WTC11 (cell line): ENCODE data around the gene ITGAE. TPM values are rescaled to one million over a fixed set of nuclear protein-coding genes. Genes with fewer than 3 reads are reported as not detected.

Source experiments
- ATAC-seq: fragments of 200-7000 bp; cut with Tn5 transposase; 2 replicates; pipeline ENCODE4 v1.10.0; 2021; ENCODE audit warnings: mild to moderate bottlenecking, moderate library complexity
- CTCF ChIA-PET: fragments of 300-600 bp; sonication (Branson Sonifier 250); formaldehyde crosslinking; loops from one replicate; lab custom pipeline; 2021; ENCODE audit warnings: antibody characterized with exemption; lab: Charles Lee
- POLR2A ChIA-PET: fragments of 350-600 bp; sonication (Branson Sonifier 250); formaldehyde crosslinking; loops from one replicate; lab custom pipeline; 2021; ENCODE audit warnings: antibody characterized with exemption; lab: Charles Lee
- DNase-seq: peaks from one replicate; pipeline ENCODE4 v3.0.0; 2021; ENCODE audit warnings: low spot score
- H3K27ac Mint-ChIP-seq: 2 replicates; pipeline ENCODE4 v1.8.0; 2021; ENCODE audit warnings: mixed read lengths
- H3K27me3 Mint-ChIP-seq: 2 replicates; pipeline ENCODE4 v1.8.0; 2021; ENCODE audit warnings: low read depth, mild to moderate bottlenecking, moderate library complexity, mixed read lengths
- H3K36me3 Mint-ChIP-seq: 2 replicates; pipeline ENCODE4 v1.8.0; 2021; ENCODE audit warnings: mixed read lengths
- H3K4me1 Mint-ChIP-seq: 2 replicates; pipeline ENCODE4 v1.8.0; 2022; ENCODE audit warnings: mixed read lengths
- H3K4me3 Mint-ChIP-seq: 2 replicates; pipeline ENCODE4 v1.8.0; 2021; ENCODE audit warnings: mild to moderate bottlenecking, moderate library complexity, mixed read lengths
- H3K9me3 Mint-ChIP-seq: 2 replicates; pipeline ENCODE4 v1.8.0; 2021; ENCODE audit warnings: mixed read lengths
- EMX1 ChIP-seq: fragments of 250-450 bp; sonication (Bioruptor Pico); IDR thresholded peaks from 2 replicates; pipeline ENCODE4 v1.8.0; 2021; ENCODE audit warnings: mild to moderate bottlenecking
- GTF2I ChIP-seq: fragments of 250-450 bp; sonication (Bioruptor Pico); conservative IDR thresholded peaks from 2 replicates; pipeline ENCODE4 v1.4.0; 2021; ENCODE audit warnings: mild to moderate bottlenecking
- HMGA2 ChIP-seq: fragments of 250-450 bp; sonication (Bioruptor Pico); IDR thresholded peaks from 2 replicates; pipeline ENCODE4 v1.4.0; 2021; ENCODE audit warnings: mild to moderate bottlenecking, moderate library complexity
- JAZF1 ChIP-seq: fragments of 250-450 bp; sonication (Bioruptor Pico); IDR thresholded peaks from 2 replicates; pipeline ENCODE4 v1.9.0; 2021; ENCODE audit warnings: moderate library complexity, mild to moderate bottlenecking, inconsistent platforms
- MXD4 ChIP-seq: fragments of 250-450 bp; sonication (Bioruptor Pico); IDR thresholded peaks from 2 replicates; pipeline ENCODE4 v1.8.0; 2021; ENCODE audit warnings: mild to moderate bottlenecking, moderate library complexity, borderline replicate concordance
- NFATC4 ChIP-seq: fragments of 250-450 bp; sonication (Bioruptor Pico); IDR thresholded peaks from 2 replicates; pipeline ENCODE4 v1.9.0; 2021; ENCODE audit warnings: mild to moderate bottlenecking
- TP53 ChIP-seq: sonication (generic); formaldehyde crosslinking; IDR thresholded peaks from 2 replicates; pipeline ENCODE4 v1.8.1; 2023; ENCODE audit warnings: mild to moderate bottlenecking, missing genetic modification reagents
- ZNF219 ChIP-seq: sonication (generic); formaldehyde crosslinking; IDR thresholded peaks from 2 replicates; pipeline ENCODE4 v1.8.0; 2023; ENCODE audit warnings: missing genetic modification reagents, mild to moderate bottlenecking, borderline replicate concordance
- total RNA-seq: library from RNA; stranded (reverse); gene quantifications from 3 replicates; pipeline ENCODE4 v1.2.3, GENCODE V29; 2021
- TF ChIP-seq, protein P1 (sequence below): sonication (generic); formaldehyde crosslinking; IDR thresholded peaks from 2 replicates; pipeline ENCODE4 v1.8.1; 2023; ENCODE audit warnings: mild to moderate bottlenecking, missing genetic modification reagents
- TF ChIP-seq, protein P2 (sequence below): sonication (generic); formaldehyde crosslinking; IDR thresholded peaks from 2 replicates; pipeline ENCODE4 v1.8.1; 2022; ENCODE audit warnings: low read depth, mild to moderate bottlenecking, moderate library complexity, missing genetic modification reagents, borderline replicate concordance
- TF ChIP-seq, protein P3 (sequence below): fragments of 200-600 bp; IDR thresholded peaks from 2 replicates; pipeline ENCODE4 v1.8.0; 2022; ENCODE audit warnings: antibody characterized with exemption
- TF ChIP-seq, protein P4 (sequence below): fragments of 250-450 bp; sonication (Bioruptor Pico); conservative IDR thresholded peaks from 2 replicates; pipeline ENCODE4 v1.9.0; 2021; ENCODE audit warnings: mild to moderate bottlenecking
- TF ChIP-seq, protein P5 (sequence below): fragments of 250-450 bp; sonication (Bioruptor Pico); IDR thresholded peaks from 2 replicates; pipeline ENCODE4 v1.9.0; 2021; ENCODE audit warnings: mild to moderate bottlenecking
- TF ChIP-seq, protein P6 (sequence below): sonication (generic); formaldehyde crosslinking; conservative IDR thresholded peaks from 2 replicates; pipeline ENCODE4 v1.8.1; 2022; ENCODE audit warnings: mild to moderate bottlenecking, missing genetic modification reagents
- TF ChIP-seq, protein P7 (sequence below): sonication (generic); formaldehyde crosslinking; IDR thresholded peaks from 2 replicates; pipeline ENCODE4 v1.8.1; 2023; ENCODE audit warnings: mild to moderate bottlenecking, moderate library complexity, missing genetic modification reagents
- TF ChIP-seq, protein P8 (sequence below): sonication (generic); formaldehyde crosslinking; IDR thresholded peaks from 2 replicates; pipeline ENCODE4 v1.8.0; 2022; ENCODE audit warnings: mild to moderate bottlenecking, missing genetic modification reagents

Gene ITGAE
- total RNA-seq, 1 experiment from 2014 or later, result 19.5 TPM

DNA sequence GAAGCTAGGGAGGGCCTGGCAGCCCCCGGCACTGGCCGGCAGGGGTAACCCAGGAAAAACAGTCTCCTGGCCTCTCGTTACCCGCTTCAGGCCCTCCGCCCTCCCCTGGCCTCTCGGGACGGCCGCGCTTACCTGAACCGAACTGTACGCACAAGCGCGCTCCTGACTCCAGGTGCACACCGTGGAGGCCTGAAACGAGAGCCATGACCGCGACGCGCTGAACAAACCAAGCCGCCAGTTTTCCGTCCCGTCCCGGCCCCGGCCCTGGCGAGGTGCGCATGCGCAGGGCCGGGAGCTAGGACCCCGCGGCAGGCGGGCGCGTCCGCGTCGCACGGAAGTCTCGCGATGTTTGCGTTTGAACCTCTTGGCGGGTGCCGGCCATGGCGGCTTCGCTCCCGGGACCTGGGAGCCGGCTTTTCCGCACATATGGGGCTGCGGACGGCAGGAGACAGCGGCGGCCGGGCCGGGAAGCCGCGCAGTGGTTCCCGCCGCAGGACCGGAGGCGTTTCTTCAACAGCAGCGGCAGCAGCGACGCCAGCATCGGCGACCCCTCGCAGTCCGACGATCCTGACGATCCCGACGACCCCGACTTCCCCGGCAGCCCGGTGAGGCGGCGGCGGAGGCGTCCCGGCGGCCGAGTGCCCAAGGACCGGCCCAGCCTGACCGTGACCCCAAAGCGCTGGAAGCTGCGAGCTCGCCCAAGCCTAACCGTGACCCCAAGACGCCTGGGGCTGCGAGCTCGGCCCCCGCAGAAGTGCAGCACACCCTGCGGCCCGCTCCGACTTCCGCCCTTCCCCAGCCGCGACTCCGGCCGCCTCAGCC lies 77.2 kb downstream of the ITGAE start, which contains the start of gene HASPIN (continued):
- TF ChIP-seq, protein P1, sequence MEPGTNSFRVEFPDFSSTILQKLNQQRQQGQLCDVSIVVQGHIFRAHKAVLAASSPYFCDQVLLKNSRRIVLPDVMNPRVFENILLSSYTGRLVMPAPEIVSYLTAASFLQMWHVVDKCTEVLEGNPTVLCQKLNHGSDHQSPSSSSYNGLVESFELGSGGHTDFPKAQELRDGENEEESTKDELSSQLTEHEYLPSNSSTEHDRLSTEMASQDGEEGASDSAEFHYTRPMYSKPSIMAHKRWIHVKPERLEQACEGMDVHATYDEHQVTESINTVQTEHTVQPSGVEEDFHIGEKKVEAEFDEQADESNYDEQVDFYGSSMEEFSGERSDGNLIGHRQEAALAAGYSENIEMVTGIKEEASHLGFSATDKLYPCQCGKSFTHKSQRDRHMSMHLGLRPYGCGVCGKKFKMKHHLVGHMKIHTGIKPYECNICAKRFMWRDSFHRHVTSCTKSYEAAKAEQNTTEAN (CRISPR knock-in tag), result peak; percentile 73

DNA sequence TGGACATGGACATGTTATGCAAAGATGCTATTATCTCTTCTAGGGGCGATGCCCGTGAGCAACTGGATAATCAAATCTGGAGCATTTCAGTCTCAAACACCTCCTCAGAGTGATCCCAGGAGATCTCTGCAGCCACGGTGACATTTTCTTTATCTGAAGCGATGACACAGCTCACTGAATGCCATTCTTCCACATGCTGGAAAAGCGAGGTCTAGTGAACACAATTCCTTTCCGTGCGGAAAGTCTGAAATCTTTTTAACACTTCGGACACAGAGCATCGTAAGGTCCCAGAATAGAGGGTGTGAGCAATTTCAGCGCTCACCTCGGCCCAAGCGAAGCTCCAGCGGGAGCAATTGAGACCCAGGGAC lies 77.8 kb downstream of the ITGAE start:
- Mint-ChIP-seq H3K4me1 (peaks cover 29% of the 10 kb centered on the region), H3K9me3 (no peaks in the 10 kb centered on the region), H3K4me3 (peak overlapping the region; percentile 96), H3K27me3 (no peaks in the 10 kb centered on the region), H3K27ac (peak overlapping the region; percentile 78), H3K36me3 (peaks cover 38% of the 10 kb centered on the region)
- TF ChIP-seq, protein P2, sequence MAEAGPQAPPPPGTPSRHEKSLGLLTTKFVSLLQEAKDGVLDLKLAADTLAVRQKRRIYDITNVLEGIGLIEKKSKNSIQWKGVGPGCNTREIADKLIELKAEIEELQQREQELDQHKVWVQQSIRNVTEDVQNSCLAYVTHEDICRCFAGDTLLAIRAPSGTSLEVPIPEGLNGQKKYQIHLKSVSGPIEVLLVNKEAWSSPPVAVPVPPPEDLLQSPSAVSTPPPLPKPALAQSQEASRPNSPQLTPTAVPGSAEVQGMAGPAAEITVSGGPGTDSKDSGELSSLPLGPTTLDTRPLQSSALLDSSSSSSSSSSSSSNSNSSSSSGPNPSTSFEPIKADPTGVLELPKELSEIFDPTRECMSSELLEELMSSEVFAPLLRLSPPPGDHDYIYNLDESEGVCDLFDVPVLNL (CRISPR knock-in tag), result no peak
- TF ChIP-seq, protein P3, sequence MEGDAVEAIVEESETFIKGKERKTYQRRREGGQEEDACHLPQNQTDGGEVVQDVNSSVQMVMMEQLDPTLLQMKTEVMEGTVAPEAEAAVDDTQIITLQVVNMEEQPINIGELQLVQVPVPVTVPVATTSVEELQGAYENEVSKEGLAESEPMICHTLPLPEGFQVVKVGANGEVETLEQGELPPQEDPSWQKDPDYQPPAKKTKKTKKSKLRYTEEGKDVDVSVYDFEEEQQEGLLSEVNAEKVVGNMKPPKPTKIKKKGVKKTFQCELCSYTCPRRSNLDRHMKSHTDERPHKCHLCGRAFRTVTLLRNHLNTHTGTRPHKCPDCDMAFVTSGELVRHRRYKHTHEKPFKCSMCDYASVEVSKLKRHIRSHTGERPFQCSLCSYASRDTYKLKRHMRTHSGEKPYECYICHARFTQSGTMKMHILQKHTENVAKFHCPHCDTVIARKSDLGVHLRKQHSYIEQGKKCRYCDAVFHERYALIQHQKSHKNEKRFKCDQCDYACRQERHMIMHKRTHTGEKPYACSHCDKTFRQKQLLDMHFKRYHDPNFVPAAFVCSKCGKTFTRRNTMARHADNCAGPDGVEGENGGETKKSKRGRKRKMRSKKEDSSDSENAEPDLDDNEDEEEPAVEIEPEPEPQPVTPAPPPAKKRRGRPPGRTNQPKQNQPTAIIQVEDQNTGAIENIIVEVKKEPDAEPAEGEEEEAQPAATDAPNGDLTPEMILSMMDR, result no peak
- TF ChIP-seq, protein P4, sequence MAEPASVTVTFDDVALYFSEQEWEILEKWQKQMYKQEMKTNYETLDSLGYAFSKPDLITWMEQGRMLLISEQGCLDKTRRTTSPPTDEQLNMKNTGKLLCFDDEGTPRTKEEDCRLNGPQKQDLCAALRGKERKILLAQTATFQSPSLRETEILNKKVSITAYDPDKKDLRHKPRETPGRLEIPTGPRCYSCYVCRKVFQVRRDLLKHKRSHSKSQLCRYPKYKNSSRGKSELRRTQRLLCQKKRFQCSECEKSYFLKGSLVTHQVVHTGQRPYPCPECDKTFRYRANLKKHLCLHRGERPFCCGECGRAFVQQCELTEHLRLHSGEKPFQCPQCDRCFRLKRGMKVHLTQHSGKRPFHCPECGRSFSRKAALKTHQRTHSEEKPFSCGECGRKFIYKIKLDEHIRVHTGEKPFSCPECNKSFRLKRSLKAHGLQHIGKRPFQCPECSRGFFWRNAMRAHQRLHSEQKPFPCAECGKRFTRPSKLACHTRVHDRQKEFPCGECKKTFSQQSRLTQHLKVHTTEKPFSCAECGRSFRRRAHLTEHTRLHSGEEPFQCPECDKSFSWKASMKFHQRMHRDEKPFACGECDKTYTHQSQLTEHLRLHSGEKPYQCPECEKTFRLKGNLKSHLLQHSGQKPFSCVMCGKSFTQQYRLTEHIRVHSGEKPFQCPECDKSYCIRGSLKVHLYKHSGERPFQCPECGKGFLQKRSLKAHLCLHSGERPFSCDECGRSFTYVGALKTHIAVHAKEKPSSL (CRISPR knock-in tag), result no peak
- TF ChIP-seq NFATC4 (CRISPR knock-in tag) (no peak), HMGA2 (CRISPR knock-in tag) (no peak), ZNF219 (CRISPR knock-in tag) (no peak), GTF2I (CRISPR knock-in tag) (no peak), TP53 (CRISPR knock-in tag) (no peak), MXD4 (no peak), EMX1 (CRISPR knock-in tag) (no peak), JAZF1 (no peak)
- TF ChIP-seq, protein P5, sequence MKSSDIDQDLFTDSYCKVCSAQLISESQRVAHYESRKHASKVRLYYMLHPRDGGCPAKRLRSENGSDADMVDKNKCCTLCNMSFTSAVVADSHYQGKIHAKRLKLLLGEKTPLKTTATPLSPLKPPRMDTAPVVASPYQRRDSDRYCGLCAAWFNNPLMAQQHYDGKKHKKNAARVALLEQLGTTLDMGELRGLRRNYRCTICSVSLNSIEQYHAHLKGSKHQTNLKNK (CRISPR knock-in tag), result no peak
- TF ChIP-seq, protein P6, sequence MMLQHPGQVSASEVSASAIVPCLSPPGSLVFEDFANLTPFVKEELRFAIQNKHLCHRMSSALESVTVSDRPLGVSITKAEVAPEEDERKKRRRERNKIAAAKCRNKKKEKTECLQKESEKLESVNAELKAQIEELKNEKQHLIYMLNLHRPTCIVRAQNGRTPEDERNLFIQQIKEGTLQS (CRISPR knock-in tag), result no peak
- TF ChIP-seq, protein P7, sequence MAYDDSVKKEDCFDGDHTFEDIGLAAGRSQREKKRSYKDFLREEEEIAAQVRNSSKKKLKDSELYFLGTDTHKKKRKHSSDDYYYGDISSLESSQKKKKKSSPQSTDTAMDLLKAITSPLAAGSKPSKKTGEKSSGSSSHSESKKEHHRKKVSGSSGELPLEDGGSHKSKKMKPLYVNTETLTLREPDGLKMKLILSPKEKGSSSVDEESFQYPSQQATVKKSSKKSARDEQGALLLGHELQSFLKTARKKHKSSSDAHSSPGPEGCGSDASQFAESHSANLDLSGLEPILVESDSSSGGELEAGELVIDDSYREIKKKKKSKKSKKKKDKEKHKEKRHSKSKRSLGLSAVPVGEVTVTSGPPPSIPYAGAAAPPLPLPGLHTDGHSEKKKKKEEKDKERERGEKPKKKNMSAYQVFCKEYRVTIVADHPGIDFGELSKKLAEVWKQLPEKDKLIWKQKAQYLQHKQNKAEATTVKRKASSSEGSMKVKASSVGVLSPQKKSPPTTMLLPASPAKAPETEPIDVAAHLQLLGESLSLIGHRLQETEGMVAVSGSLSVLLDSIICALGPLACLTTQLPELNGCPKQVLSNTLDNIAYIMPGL (CRISPR knock-in tag), result no peak
- TF ChIP-seq, protein P8, sequence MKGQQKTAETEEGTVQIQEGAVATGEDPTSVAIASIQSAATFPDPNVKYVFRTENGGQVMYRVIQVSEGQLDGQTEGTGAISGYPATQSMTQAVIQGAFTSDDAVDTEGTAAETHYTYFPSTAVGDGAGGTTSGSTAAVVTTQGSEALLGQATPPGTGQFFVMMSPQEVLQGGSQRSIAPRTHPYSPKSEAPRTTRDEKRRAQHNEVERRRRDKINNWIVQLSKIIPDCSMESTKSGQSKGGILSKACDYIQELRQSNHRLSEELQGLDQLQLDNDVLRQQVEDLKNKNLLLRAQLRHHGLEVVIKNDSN, result no peak
- CTCF ChIA-PET, result interaction anchor here (0.6 to 3.1 kb wide), 16 partner anchors 11 to 745 kb away, joined by 3 to 40 read pairs (median 4); partner anchors contain the start of gene P2RX5
- POLR2A ChIA-PET, result interaction anchor here (0.5 to 1.9 kb wide), 4 partner anchors 12 to 57 kb away, joined by 4 to 6 read pairs (median 4); partner anchors contain the start of gene P2RX5
- ATAC-seq (no peak), DNase-seq (no peak)
